Activated CD4-positive, alpha-beta T cell treated with anti-CD3 and anti-CD28 coated beads for 1 hour (primary cell): ENCODE results near the gene TAS2R41.

Source experiments
- DNase-seq: peaks from one replicate; pipeline ENCODE4 v3.0.0-alpha.2; 2020

TAS2R41 gene

GRCh38 chr7:143477501-143478150, at the start of gene TAS2R41:
TAS2R41 (plus strand) TSS chr7:143477873; CDS start chr7:143477873, 0 bp downstream.
- no peak for DNase-seq

GRCh38 chr7:143429770-143430698, 47.6 kb upstream of the TAS2R41 start:
- no peak for DNase-seq

GRCh38 chr7:143431109-143431508, 46.6 kb upstream of the TAS2R41 start:
- DNase-seq, result no peak

GRCh38 chr7:143433759-143434158, 43.9 kb upstream of the TAS2R41 start:
- DNase-seq, result no peak

- DNase-seq, result no peak
Observed at GRCh38 chr7:143434660-143435059, 43.0 kb upstream of the TAS2R41 start.

GRCh38 chr7:143435266-143435665, 42.4 kb upstream of the TAS2R41 start:
- DNase-seq, result no peak

GRCh38 chr7:143436325-143436946, 41.2 kb upstream of the TAS2R41 start:
- no peak for DNase-seq

GRCh38 chr7:143437578-143437977, 40.1 kb upstream of the TAS2R41 start:
- no peak for DNase-seq

GRCh38 chr7:143439866-143440265, 37.8 kb upstream of the TAS2R41 start:
- DNase-seq, result no peak

GRCh38 chr7:143443153-143443552, 34.5 kb upstream of the TAS2R41 start, which contains the start of gene TAS2R60:
TAS2R60 (plus strand) TSS chr7:143443453; CDS start chr7:143443453, 0 bp downstream.
- DNase-seq, result no peak

- DNase-seq, result no peak
Observed at GRCh38 chr7:143444063-143444782, 33.5 kb upstream of the TAS2R41 start.

GRCh38 chr7:143444785-143445184, 32.9 kb upstream of the TAS2R41 start:
- DNase-seq, result no peak

GRCh38 chr7:143447466-143447865, 30.2 kb upstream of the TAS2R41 start:
- DNase-seq, result no peak

GRCh38 chr7:143448429-143448828, 29.2 kb upstream of the TAS2R41 start:
- no peak for DNase-seq

- DNase-seq, result no peak
Observed at GRCh38 chr7:143449793-143450192, 27.9 kb upstream of the TAS2R41 start.

- DNase-seq, result no peak
Observed at GRCh38 chr7:143451122-143451521, 26.6 kb upstream of the TAS2R41 start.

- no peak for DNase-seq
Observed at GRCh38 chr7:143451746-143452145, 25.9 kb upstream of the TAS2R41 start.

- no peak for DNase-seq
Observed at GRCh38 chr7:143452495-143452894, 25.2 kb upstream of the TAS2R41 start.

GRCh38 chr7:143454091-143454680, 23.5 kb upstream of the TAS2R41 start:
- no peak for DNase-seq

- no peak for DNase-seq
Observed at GRCh38 chr7:143455491-143455890, 22.2 kb upstream of the TAS2R41 start.

- no peak for DNase-seq
Observed at GRCh38 chr7:143455942-143456341, 21.7 kb upstream of the TAS2R41 start.

- no peak for DNase-seq
Observed at GRCh38 chr7:143456992-143457793, 20.5 kb upstream of the TAS2R41 start.
